ENCODE results near the gene SOD3.

SOD3 gene

GRCh38 chr4:24820541-24820940 lies 25.2 kb downstream of the SOD3 start:
- TF ChIP-seq ZBTB7A (IDR thresholded peaks at IDR 0.05; ENCODE audit: low read depth): no peak
- no peak for TF ChIP-seq TEAD4 (IDR thresholded peaks at IDR 0.05)
- no peak for TF ChIP-seq EP300 (IDR thresholded peaks at IDR 0.05; ENCODE audit: borderline replicate concordance)
- TF ChIP-seq NFIC (IDR thresholded peaks at IDR 0.05): no peak
- no peak for TF ChIP-seq TAF1 (IDR thresholded peaks at IDR 0.05; ENCODE audit: low read depth)
- no peak for TF ChIP-seq EGR1 (IDR thresholded peaks at IDR 0.05)
- no peak for TF ChIP-seq YY1 (IDR thresholded peaks at IDR 0.05; ENCODE audit: low read depth)
- no peak for TF ChIP-seq CREB1 (IDR thresholded peaks at IDR 0.05; ENCODE audit: low read depth)
- TF ChIP-seq CEBPB (IDR thresholded peaks at IDR 0.05): no peak
- TF ChIP-seq FOXM1 (IDR thresholded peaks at IDR 0.05; ENCODE audit: borderline replicate concordance, low read depth): no peak
- TF ChIP-seq, protein P1, sequence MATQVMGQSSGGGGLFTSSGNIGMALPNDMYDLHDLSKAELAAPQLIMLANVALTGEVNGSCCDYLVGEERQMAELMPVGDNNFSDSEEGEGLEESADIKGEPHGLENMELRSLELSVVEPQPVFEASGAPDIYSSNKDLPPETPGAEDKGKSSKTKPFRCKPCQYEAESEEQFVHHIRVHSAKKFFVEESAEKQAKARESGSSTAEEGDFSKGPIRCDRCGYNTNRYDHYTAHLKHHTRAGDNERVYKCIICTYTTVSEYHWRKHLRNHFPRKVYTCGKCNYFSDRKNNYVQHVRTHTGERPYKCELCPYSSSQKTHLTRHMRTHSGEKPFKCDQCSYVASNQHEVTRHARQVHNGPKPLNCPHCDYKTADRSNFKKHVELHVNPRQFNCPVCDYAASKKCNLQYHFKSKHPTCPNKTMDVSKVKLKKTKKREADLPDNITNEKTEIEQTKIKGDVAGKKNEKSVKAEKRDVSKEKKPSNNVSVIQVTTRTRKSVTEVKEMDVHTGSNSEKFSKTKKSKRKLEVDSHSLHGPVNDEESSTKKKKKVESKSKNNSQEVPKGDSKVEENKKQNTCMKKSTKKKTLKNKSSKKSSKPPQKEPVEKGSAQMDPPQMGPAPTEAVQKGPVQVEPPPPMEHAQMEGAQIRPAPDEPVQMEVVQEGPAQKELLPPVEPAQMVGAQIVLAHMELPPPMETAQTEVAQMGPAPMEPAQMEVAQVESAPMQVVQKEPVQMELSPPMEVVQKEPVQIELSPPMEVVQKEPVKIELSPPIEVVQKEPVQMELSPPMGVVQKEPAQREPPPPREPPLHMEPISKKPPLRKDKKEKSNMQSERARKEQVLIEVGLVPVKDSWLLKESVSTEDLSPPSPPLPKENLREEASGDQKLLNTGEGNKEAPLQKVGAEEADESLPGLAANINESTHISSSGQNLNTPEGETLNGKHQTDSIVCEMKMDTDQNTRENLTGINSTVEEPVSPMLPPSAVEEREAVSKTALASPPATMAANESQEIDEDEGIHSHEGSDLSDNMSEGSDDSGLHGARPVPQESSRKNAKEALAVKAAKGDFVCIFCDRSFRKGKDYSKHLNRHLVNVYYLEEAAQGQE (IDR thresholded peaks at IDR 0.05; ENCODE audit: low read depth): no peak
- TF ChIP-seq TCF12 (IDR thresholded peaks at IDR 0.05; ENCODE audit: low read depth): no peak
- TF ChIP-seq MAX (IDR thresholded peaks at IDR 0.05): no peak
- TF ChIP-seq, protein P2, sequence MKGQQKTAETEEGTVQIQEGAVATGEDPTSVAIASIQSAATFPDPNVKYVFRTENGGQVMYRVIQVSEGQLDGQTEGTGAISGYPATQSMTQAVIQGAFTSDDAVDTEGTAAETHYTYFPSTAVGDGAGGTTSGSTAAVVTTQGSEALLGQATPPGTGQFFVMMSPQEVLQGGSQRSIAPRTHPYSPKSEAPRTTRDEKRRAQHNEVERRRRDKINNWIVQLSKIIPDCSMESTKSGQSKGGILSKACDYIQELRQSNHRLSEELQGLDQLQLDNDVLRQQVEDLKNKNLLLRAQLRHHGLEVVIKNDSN (IDR thresholded peaks at IDR 0.05): no peak
- no peak for TF ChIP-seq RAD21 (IDR thresholded peaks at IDR 0.05; ENCODE audit: low read depth)

- TF ChIP-seq TCF12 (IDR thresholded peaks at IDR 0.05; ENCODE audit: low read depth): no peak
- TF ChIP-seq EGR1 (IDR thresholded peaks at IDR 0.05): no peak
Measured at GRCh38 chr4:24824720-24825119, 29.3 kb downstream of the SOD3 start.

- TF ChIP-seq ZBTB7A (IDR thresholded peaks at IDR 0.05; ENCODE audit: low read depth) (no peak), FOXM1 (IDR thresholded peaks at IDR 0.05; ENCODE audit: borderline replicate concordance, low read depth) (no peak), NFIC (IDR thresholded peaks at IDR 0.05) (no peak), CREB1 (IDR thresholded peaks at IDR 0.05; ENCODE audit: low read depth) (no peak), TEAD4 (IDR thresholded peaks at IDR 0.05) (no peak), YY1 (IDR thresholded peaks at IDR 0.05; ENCODE audit: low read depth) (no peak)
- TF ChIP-seq, protein P2 (IDR thresholded peaks at IDR 0.05): no peak
- TF ChIP-seq, protein P1 (IDR thresholded peaks at IDR 0.05; ENCODE audit: low read depth): no peak
Measured at GRCh38 chr4:24831637-24832036, 36.3 kb downstream of the SOD3 start.

GRCh38 chr4:24835696-24836095 lies 40.3 kb downstream of the SOD3 start:
- TF ChIP-seq, protein P1 (IDR thresholded peaks at IDR 0.05; ENCODE audit: low read depth): no peak
- TF ChIP-seq EP300 (IDR thresholded peaks at IDR 0.05; ENCODE audit: borderline replicate concordance) (no peak), EGR1 (IDR thresholded peaks at IDR 0.05) (no peak), TAF1 (IDR thresholded peaks at IDR 0.05; ENCODE audit: low read depth) (no peak), YY1 (IDR thresholded peaks at IDR 0.05; ENCODE audit: low read depth) (no peak), TCF12 (IDR thresholded peaks at IDR 0.05; ENCODE audit: low read depth) (no peak), CREB1 (IDR thresholded peaks at IDR 0.05; ENCODE audit: low read depth) (no peak), MAX (IDR thresholded peaks at IDR 0.05) (no peak)

DNA sequence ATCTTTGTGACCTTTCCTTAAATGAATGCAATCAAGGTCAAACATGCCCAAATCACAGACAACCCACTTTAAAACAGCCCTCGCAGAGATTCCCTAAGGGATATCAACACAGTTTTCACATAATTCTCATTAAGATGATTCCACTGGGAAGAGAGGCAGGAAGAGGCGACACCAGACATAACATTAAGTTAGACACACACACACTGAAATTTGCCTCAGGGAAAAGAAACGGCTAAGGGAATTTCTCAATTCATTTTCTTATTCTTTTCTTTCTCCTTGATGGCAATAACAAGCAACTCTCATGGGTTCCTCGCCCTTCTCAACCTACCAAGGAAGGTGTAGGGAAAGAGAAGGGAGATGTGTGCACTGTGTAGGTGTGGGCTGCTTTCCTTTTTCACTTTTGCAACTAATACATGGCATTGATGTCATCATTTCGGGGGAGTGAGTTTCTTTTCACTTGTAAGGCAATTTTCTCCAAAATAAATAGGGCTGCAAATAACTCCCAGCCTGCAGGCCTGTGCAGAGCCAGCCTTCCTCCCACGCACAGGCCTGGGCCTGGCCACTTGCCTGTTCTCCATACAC lies 41.4 kb downstream of the SOD3 start:
- no peak for TF ChIP-seq ZBTB7A (IDR thresholded peaks at IDR 0.05; ENCODE audit: low read depth)
- no peak for TF ChIP-seq EGR1 (IDR thresholded peaks at IDR 0.05)
- TF ChIP-seq, protein P2 (IDR thresholded peaks at IDR 0.05): no peak
- no peak for TF ChIP-seq MAX (IDR thresholded peaks at IDR 0.05)
- TF ChIP-seq EP300 (IDR thresholded peaks at IDR 0.05; ENCODE audit: borderline replicate concordance): no peak
- TF ChIP-seq TEAD4 (IDR thresholded peaks at IDR 0.05): no peak
- no peak for TF ChIP-seq CEBPB (IDR thresholded peaks at IDR 0.05)
- no peak for TF ChIP-seq TAF1 (IDR thresholded peaks at IDR 0.05; ENCODE audit: low read depth)
- TF ChIP-seq YY1 (IDR thresholded peaks at IDR 0.05; ENCODE audit: low read depth): no peak
- TF ChIP-seq NFIC (IDR thresholded peaks at IDR 0.05): no peak
- TF ChIP-seq, protein P1 (IDR thresholded peaks at IDR 0.05; ENCODE audit: low read depth): no peak
- no peak for TF ChIP-seq TCF12 (IDR thresholded peaks at IDR 0.05; ENCODE audit: low read depth)
- no peak for TF ChIP-seq FOXM1 (IDR thresholded peaks at IDR 0.05; ENCODE audit: borderline replicate concordance, low read depth)
- TF ChIP-seq CREB1 (IDR thresholded peaks at IDR 0.05; ENCODE audit: low read depth): no peak
- no peak for TF ChIP-seq RAD21 (IDR thresholded peaks at IDR 0.05; ENCODE audit: low read depth)

Measured in Ishikawa (cell line).